Measurements from ENCODE around the gene FA2H.

The FA2H gene

GRCh38 chr16:74744566-74744965 lies 30.1 kb downstream of the FA2H start:
- H3K36me3 Mint-ChIP-seq = no peaks in the 10 kb centered on the region
- no peak for DNase-seq
- no peak overlapping the region for H3K27ac Mint-ChIP-seq
- H3K9me3 Mint-ChIP-seq = no peaks in the 10 kb centered on the region
- no peaks in the 10 kb centered on the region for H3K4me1 Mint-ChIP-seq
- no peak overlapping the region for H3K4me3 Mint-ChIP-seq
- ATAC-seq (replicated peaks) = no peak
- no peaks in the 10 kb centered on the region for H3K27me3 Mint-ChIP-seq

DNA sequence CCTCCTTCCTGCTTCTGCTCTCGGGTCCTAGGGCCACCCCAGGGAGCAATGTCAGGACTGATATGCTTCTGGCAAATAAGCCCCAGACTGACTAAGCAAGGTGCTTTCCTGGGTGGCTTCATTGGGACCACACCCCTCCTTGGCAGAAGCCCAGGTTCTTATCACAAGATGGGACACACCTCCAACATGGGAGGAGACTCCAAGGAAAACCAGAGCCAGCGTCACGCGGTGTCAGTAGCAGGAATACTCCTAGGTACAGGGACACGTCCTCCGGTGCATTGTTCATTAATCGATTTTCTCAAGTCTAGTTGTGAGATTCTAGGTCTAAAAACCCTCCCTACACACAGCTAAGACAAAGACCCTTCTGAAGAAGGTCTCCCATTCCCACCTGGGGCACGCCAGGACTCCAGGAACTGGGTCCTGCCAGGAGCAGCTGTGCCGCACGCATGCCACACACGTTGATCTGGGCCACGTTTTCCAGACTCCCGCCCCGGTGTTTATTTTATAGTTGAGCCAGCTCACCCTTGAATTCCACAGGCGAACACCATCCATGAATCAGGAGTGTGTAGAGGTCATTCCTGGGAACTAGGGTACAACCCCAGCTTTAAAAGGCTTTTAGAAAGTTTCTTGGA lies 30.8 kb downstream of the FA2H start:
- no peaks in the 10 kb centered on the region for H3K4me1 Mint-ChIP-seq
- H3K9me3 Mint-ChIP-seq = no peaks in the 10 kb centered on the region
- H3K36me3 Mint-ChIP-seq = no peaks in the 10 kb centered on the region
- H3K4me3 Mint-ChIP-seq = no peak overlapping the region
- ATAC-seq (replicated peaks) (no peak), DNase-seq (no peak)
- no peaks in the 10 kb centered on the region for H3K27me3 Mint-ChIP-seq
- no peak overlapping the region for H3K27ac Mint-ChIP-seq

DNA sequence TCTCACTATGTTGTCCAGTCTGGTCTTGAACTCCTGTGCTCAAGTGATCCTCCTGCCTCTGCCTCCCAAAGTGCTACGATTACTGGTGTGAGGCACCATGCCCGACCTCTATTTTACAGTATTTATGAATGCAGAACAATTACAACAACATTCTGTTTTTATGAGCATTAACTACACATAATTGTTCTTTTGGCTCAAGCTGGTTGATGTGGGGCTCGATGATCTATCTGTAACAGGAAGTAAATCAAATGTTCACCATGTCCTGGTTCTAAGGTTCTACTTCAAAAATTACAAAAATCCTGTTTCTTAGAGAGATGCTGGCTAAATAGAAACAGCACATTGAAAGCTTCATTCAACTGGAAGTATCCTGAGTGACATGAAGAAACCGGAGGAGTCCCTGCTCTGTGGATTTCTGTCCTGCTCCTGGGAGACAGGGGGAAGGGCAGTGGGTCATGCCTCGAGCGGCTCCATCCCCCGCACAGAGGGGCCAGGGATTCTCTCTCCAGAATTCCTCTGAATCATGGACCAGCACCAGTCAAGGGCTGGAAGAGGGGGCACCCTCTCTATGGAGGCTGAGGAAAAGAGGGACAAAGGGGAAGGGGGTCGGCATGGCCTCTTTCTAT lies 31.5 kb downstream of the FA2H start:
- Mint-ChIP-seq H3K9me3 (no peaks in the 10 kb centered on the region), H3K27me3 (no peaks in the 10 kb centered on the region), H3K36me3 (no peaks in the 10 kb centered on the region), H3K4me3 (no peak overlapping the region), H3K27ac (no peak overlapping the region), H3K4me1 (no peaks in the 10 kb centered on the region)
- DNase-seq (no peak), ATAC-seq (replicated peaks) (no peak)

DNA sequence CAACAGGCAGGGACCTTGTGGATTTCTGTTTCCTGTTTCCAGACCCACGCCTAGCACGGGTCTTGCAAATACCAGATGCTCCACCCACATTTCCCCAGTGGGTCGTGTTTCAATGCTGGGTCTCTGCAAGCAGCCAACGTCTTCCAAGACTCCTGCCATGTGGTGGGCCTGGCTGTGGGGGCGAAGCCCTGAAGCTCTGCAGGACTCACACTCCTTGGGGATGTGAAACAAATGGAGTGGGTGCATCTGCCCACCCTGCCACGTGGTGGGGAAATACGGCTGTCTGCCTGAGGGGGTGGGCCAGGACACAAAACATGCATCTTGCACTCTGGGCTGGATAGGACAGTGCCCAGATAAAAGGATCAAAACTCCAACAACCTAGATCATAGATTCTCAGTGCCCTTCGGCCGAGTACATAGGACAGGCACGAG lies 32.6 kb downstream of the FA2H start:
- Mint-ChIP-seq H3K27me3 (no peaks in the 10 kb centered on the region), H3K36me3 (no peaks in the 10 kb centered on the region), H3K4me3 (no peak overlapping the region), H3K9me3 (no peaks in the 10 kb centered on the region), H3K27ac (no peak overlapping the region), H3K4me1 (no peaks in the 10 kb centered on the region)
- no peak for DNase-seq
- no peak for ATAC-seq (replicated peaks)

GRCh38 chr16:74740795-74741304 lies 33.8 kb downstream of the FA2H start:
- Mint-ChIP-seq H3K27ac (no peak overlapping the region), H3K4me1 (no peaks in the 10 kb centered on the region), H3K9me3 (no peaks in the 10 kb centered on the region), H3K36me3 (no peaks in the 10 kb centered on the region), H3K4me3 (no peak overlapping the region), H3K27me3 (no peaks in the 10 kb centered on the region)
- no peak for DNase-seq
- no peak for ATAC-seq (replicated peaks)

- no peak for DNase-seq
- ATAC-seq (replicated peaks) = no peak
- Mint-ChIP-seq H3K36me3 (no peaks in the 10 kb centered on the region), H3K4me1 (no peaks in the 10 kb centered on the region), H3K27ac (no peak overlapping the region), H3K9me3 (no peaks in the 10 kb centered on the region), H3K27me3 (no peaks in the 10 kb centered on the region), H3K4me3 (no peak overlapping the region)
Measured at GRCh38 chr16:74739275-74739674, 35.3 kb downstream of the FA2H start.

DNA sequence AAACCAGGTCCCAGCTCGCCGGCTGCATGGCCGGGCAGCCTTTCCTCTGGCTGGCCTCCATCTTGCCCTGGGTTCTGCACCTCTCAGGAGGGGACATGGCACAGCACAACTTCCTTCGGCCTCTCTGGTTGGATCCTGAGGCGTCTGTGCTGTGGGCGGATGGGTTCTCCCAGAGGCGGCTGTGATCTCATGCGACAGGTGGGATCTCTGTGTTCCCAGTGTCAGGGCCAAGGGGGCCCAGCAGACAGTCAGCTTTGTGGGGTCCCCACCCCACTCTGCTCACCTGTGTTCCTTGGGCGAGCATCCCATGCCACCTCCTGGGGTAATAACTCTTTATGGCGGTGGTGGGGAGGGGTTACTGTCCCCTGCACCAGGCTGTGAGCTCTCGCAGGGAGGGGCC lies 35.8 kb downstream of the FA2H start:
- no peak for ATAC-seq (replicated peaks)
- DNase-seq = no peak
- H3K27ac Mint-ChIP-seq = no peak overlapping the region
- no peaks in the 10 kb centered on the region for H3K4me1 Mint-ChIP-seq
- no peaks in the 10 kb centered on the region for H3K36me3 Mint-ChIP-seq
- H3K9me3 Mint-ChIP-seq = no peaks in the 10 kb centered on the region
- no peak overlapping the region for H3K4me3 Mint-ChIP-seq
- H3K27me3 Mint-ChIP-seq = no peaks in the 10 kb centered on the region

DNA sequence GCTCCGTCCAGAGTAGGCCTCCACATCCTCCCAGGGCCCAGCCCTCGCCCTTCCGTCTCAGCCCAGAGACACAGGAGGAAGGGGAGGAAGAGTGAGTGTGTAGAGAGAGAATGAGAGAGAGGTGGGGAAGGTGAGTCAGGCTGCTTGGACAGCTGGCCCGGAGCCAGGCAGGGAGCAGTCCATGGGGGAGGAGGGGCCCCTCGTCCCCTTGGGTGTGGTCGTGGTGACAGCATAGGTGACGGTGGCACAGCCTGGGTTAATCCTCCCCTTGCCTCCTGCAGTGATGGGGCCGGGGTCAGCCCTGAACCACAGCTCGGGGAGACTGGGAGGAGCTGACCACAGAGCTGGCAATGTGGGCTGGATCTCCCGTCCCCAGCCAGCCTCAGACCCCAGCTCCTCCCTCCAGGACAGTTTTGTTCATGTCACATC lies 36.5 kb downstream of the FA2H start:
- H3K27ac Mint-ChIP-seq = no peak overlapping the region
- no peak for DNase-seq
- no peaks in the 10 kb centered on the region for H3K9me3 Mint-ChIP-seq
- H3K4me3 Mint-ChIP-seq = no peak overlapping the region
- ATAC-seq (replicated peaks) = no peak
- no peaks in the 10 kb centered on the region for H3K27me3 Mint-ChIP-seq
- no peaks in the 10 kb centered on the region for H3K4me1 Mint-ChIP-seq
- no peaks in the 10 kb centered on the region for H3K36me3 Mint-ChIP-seq

DNA sequence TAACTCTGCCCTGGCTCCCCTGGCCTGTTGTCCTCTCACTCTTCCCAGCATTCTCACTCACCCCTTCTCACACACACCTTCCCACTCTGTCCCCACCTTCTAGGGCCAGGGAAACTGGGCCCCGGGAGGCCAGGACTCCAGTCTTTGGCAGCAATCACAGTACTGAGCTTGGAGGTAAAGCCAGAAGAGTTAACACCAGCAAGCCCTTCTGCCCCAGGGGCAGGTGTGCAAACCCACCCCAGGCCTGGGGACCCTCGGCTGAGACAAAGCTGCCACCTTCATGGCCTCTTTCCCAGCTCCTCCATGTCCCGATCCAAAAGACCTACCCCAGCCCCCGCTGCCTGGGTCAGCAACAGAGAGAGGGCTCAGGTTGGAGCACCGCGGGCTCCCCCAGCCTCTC lies 37.1 kb downstream of the FA2H start:
- no peak for ATAC-seq (replicated peaks)
- no peaks in the 10 kb centered on the region for H3K9me3 Mint-ChIP-seq
- no peak overlapping the region for H3K4me3 Mint-ChIP-seq

GRCh38 chr16:74736531-74737157 lies 38.0 kb downstream of the FA2H start:
- Mint-ChIP-seq H3K4me1 (no peaks in the 10 kb centered on the region), H3K27me3 (no peaks in the 10 kb centered on the region), H3K36me3 (no peaks in the 10 kb centered on the region), H3K9me3 (no peaks in the 10 kb centered on the region), H3K27ac (no peak overlapping the region), H3K4me3 (no peak overlapping the region)
- DNase-seq (no peak), ATAC-seq (replicated peaks) (no peak)

More for the DNA sequence above, 37.1 kb downstream of the FA2H start:
- Mint-ChIP-seq H3K4me1 (no peaks in the 10 kb centered on the region), H3K27ac (no peak overlapping the region), H3K36me3 (no peaks in the 10 kb centered on the region), H3K27me3 (no peaks in the 10 kb centered on the region)
- no peak for DNase-seq

DNA sequence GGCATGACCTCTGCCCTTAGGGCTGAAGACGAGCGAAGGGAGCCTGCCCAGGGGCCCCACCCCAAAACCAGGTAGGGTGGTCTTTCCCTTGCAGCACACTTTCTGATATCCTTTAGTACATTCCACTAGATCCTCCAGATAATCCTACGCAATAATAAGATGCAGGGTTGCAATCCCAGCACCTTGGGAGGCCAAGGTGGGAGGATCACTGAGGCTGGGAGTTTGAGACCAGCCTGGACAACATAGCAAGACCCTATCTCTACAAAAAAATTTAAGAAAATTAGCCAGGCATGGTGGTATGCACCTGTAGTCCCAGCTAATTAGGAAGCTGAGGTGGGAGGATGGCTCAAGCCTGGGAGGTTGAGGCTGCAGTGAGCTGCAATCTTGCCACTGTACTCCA lies 39.1 kb downstream of the FA2H start:
- ATAC-seq (replicated peaks) = no peak
- no peaks in the 10 kb centered on the region for H3K9me3 Mint-ChIP-seq
- no peaks in the 10 kb centered on the region for H3K36me3 Mint-ChIP-seq
- H3K4me3 Mint-ChIP-seq = no peak overlapping the region
- H3K4me1 Mint-ChIP-seq = no peaks in the 10 kb centered on the region
- H3K27me3 Mint-ChIP-seq = no peaks in the 10 kb centered on the region
- no peak overlapping the region for H3K27ac Mint-ChIP-seq
- DNase-seq = no peak

GRCh38 chr16:74735162-74735452 lies 39.5 kb downstream of the FA2H start:
- Mint-ChIP-seq H3K4me3 (no peak overlapping the region), H3K9me3 (no peaks in the 10 kb centered on the region), H3K36me3 (no peaks in the 10 kb centered on the region), H3K4me1 (no peaks in the 10 kb centered on the region), H3K27ac (no peak overlapping the region), H3K27me3 (no peaks in the 10 kb centered on the region)
- DNase-seq (no peak), ATAC-seq (replicated peaks) (no peak)

GRCh38 chr16:74734361-74735161 lies 40.1 kb downstream of the FA2H start:
- DNase-seq (no peak), ATAC-seq (replicated peaks) (no peak)
- no peaks in the 10 kb centered on the region for H3K27me3 Mint-ChIP-seq
- no peaks in the 10 kb centered on the region for H3K36me3 Mint-ChIP-seq
- H3K27ac Mint-ChIP-seq = no peak overlapping the region
- no peak overlapping the region for H3K4me3 Mint-ChIP-seq
- no peaks in the 10 kb centered on the region for H3K4me1 Mint-ChIP-seq
- H3K9me3 Mint-ChIP-seq = no peaks in the 10 kb centered on the region

- no peak for ATAC-seq (replicated peaks)
- Mint-ChIP-seq H3K4me3 (no peak overlapping the region), H3K36me3 (no peaks in the 10 kb centered on the region), H3K9me3 (no peaks in the 10 kb centered on the region), H3K27ac (no peak overlapping the region), H3K4me1 (no peaks in the 10 kb centered on the region), H3K27me3 (no peaks in the 10 kb centered on the region)
- DNase-seq = no peak
Measured at GRCh38 chr16:74732707-74733350, 41.8 kb downstream of the FA2H start.

All from stimulated activated naive B cell treated with anti-CD40 and anti-IgM and Interleukin-4, amounts not matched to agents 10 μg/mL and 1 μg/mL and 100 μg/mL, for 72 hours (primary cell).